HG03060 (cell line): ENCODE results near the gene MEP1A.

Experiments used
- ATAC-seq: cut with Tn5 transposase; IDR thresholded peaks from one replicate; pipeline ENCODE4 v1.9.1; 2021; ENCODE audit warnings: low read depth, moderate number of reproducible peaks; ENCODE audit not compliant: unreplicated experiment

Gene MEP1A

GRCh38 chr6:46776070-46776712, 17.0 kb upstream of the MEP1A start:
- no peak for ATAC-seq

GRCh38 chr6:46777476-46778346, 15.5 kb upstream of the MEP1A start:
- ATAC-seq, result no peak

GRCh38 chr6:46781478-46782378, 11.5 kb upstream of the MEP1A start:
- no peak for ATAC-seq

GRCh38 chr6:46784535-46784934, 8.7 kb upstream of the MEP1A start:
- ATAC-seq, result no peak

- ATAC-seq, result no peak
Measured at GRCh38 chr6:46787871-46788540, 5.2 kb upstream of the MEP1A start.

- ATAC-seq, result no peak
Measured at GRCh38 chr6:46788791-46789190, 4.4 kb upstream of the MEP1A start.

- no peak for ATAC-seq
Measured at GRCh38 chr6:46789434-46790354, 3.5 kb upstream of the MEP1A start.

- ATAC-seq, result no peak
Measured at GRCh38 chr6:46790355-46790874, 2.8 kb upstream of the MEP1A start.

GRCh38 chr6:46792635-46793034, 554 bp upstream of the MEP1A start:
- no peak for ATAC-seq

GRCh38 chr6:46794068-46794467, 879 bp downstream of the MEP1A start:
- ATAC-seq, result no peak

GRCh38 chr6:46795816-46796215, 2.6 kb downstream of the MEP1A start:
- ATAC-seq, result no peak

- no peak for ATAC-seq
Measured at GRCh38 chr6:46796848-46797580, 3.8 kb downstream of the MEP1A start.

GRCh38 chr6:46799657-46800056, 6.5 kb downstream of the MEP1A start:
- no peak for ATAC-seq

GRCh38 chr6:46808806-46809205, 15.6 kb downstream of the MEP1A start:
- no peak for ATAC-seq

- ATAC-seq, result no peak
Measured at GRCh38 chr6:46815130-46815529, 21.9 kb downstream of the MEP1A start.

GRCh38 chr6:46816626-46817025, 23.4 kb downstream of the MEP1A start:
- ATAC-seq, result no peak

GRCh38 chr6:46819561-46819960, 26.4 kb downstream of the MEP1A start:
- no peak for ATAC-seq

- no peak for ATAC-seq
Measured at GRCh38 chr6:46821458-46821881, 28.3 kb downstream of the MEP1A start.
